Measurements from ENCODE around the gene SDF4. TPM values are rescaled to one million over a fixed set of nuclear protein-coding genes. Genes with fewer than 3 reads are reported as not detected.
A peak's percentile ranks its signal among the peaks of the same experiment; 100 is the strongest.

The SDF4 gene
- total and polyA plus RNA-seq, 2 of the 13 experiments (the other 11 are each of a cell fraction or from before 2014, with no cell fraction given): 80.8 to 107 TPM

GRCh38 chr1:1171161-1171545 lies 60.6 kb downstream of the SDF4 start (continued):
- TF ChIP-seq HNF1A (IDR thresholded peaks at IDR 0.05; ENCODE audit: low read depth) (no peak), HNF1A (CRISPR knock-in tag; IDR thresholded peaks at IDR 0.05; ENCODE audit: borderline replicate concordance) (no peak), SMYD3 (CRISPR knock-in tag; IDR thresholded peaks at IDR 0.05) (no peak)

- peaks cover 18 to 36% of the 10 kb centered on the region in 2 experiments for H3K27me3 ChIP-seq (ENCODE audit: control insufficient read depth in 1 of 2, insufficient read depth in 2 of 2, low read length in 2 of 2)
- no peak overlapping the region for H3K4me3 ChIP-seq (replicated peaks in 1 of 3; ENCODE audit: insufficient read depth in 1 of 3, low read depth in 2 of 3, low read length in 3 of 3)
- DNase-seq (ENCODE audit: low spot score) (no peak), ATAC-seq (no peak), FAIRE-seq (no peak)
- H3K27ac ChIP-seq (ENCODE audit: extremely low read length, insufficient read depth, low read length): no peak overlapping the region
- H3K9me3 ChIP-seq (ENCODE audit: low read length): no peaks in the 10 kb centered on the region
- TF ChIP-seq ZNF704 (CRISPR knock-in tag; IDR thresholded peaks at IDR 0.05; ENCODE audit: borderline replicate concordance): no peak
- no peak for TF ChIP-seq NR1H2 (CRISPR knock-in tag; IDR thresholded peaks at IDR 0.05; ENCODE audit: borderline replicate concordance, low read depth)
- no peak for TF ChIP-seq ZNF615 (CRISPR knock-in tag; IDR thresholded peaks at IDR 0.05; ENCODE audit: borderline replicate concordance)
- peak; percentile 56 for TF ChIP-seq AGO1 (IDR thresholded peaks at IDR 0.05; ENCODE audit: low read depth, low read length, poor library complexity, severe bottlenecking)
- no peak for TF ChIP-seq ZNF468 (CRISPR knock-in tag; IDR thresholded peaks at IDR 0.05)
- no peak for TF ChIP-seq THAP8 (CRISPR knock-in tag; IDR thresholded peaks at IDR 0.05; ENCODE audit: borderline replicate concordance)
- no peak for TF ChIP-seq ZNF263 (CRISPR knock-in tag; IDR thresholded peaks at IDR 0.05)
- no peak for TF ChIP-seq ZNF557 (CRISPR knock-in tag; IDR thresholded peaks at IDR 0.05)
- TF ChIP-seq MAFF (IDR thresholded peaks at IDR 0.05; ENCODE audit: low read depth, low read length): no peak
- TF ChIP-seq RBM39 (IDR thresholded peaks at IDR 0.05; ENCODE audit: low read depth, low read length, poor library complexity, severe bottlenecking): peak; percentile 22
- TF ChIP-seq KDM2A (CRISPR knock-in tag; IDR thresholded peaks at IDR 0.05; ENCODE audit: borderline replicate concordance, low read depth): peak; percentile 55
- H3K9ac ChIP-seq (ENCODE audit: insufficient read depth, low read depth, low read length): no peak overlapping the region
- H2AFZ ChIP-seq (ENCODE audit: low read length): no peak overlapping the region
- no peaks in the 10 kb centered on the region for H4K20me1 ChIP-seq (ENCODE audit: insufficient read depth, low read length)
- in situ Hi-C loops (cut with HindIII; ENCODE audit: extremely low pct_ligation_motif_present, low pct_unique_long_range_greater_than_20kb) (no loop called here), intact Hi-C loops (cut with micrococcal nuclease; ENCODE audit: unreplicated experiment) (loop anchor here (10.0 kb wide), 1 partner anchor 64 kb away; the partner anchor contains the start of genes B3GALT6 and SDF4)
- H3K79me2 ChIP-seq (ENCODE audit: insufficient read depth, low read length): no peaks in the 10 kb centered on the region
- POLR2A ChIA-PET: interaction anchor here (1.6 to 7.4 kb wide), 2 partner anchors 43 to 47 kb away, joined by 5 to 93 read pairs; no protein-coding TSS in a partner anchor
- H3K36me3 ChIP-seq (replicated peaks in 1 of 2; ENCODE audit: control insufficient read depth in 1 of 2, insufficient read depth in 2 of 2, low read length in 2 of 2): no peaks in the 10 kb centered on the region
- peaks cover 54% of the 10 kb centered on the region for H3K4me1 ChIP-seq (ENCODE audit: insufficient read depth, low read length)
- CTCF ChIA-PET (ENCODE audit: low intra/inter-chr PET ratio, low total read pairs): no interaction called here
- no peak overlapping the region for H3K4me2 ChIP-seq (ENCODE audit: low read depth, low read length)
- WGBS (ENCODE audit: low lambda C conversion rate): 60% methylated on average over 21 of the region's 26 CpGs
- BruUV-seq (replicated peaks): no TSS peak
Observed at GRCh38 chr1:1170215-1171091, 61.3 kb downstream of the SDF4 start.
